Occipital lobe (tissue), 2 donors: ENCODE measurements around the gene PACS1. TPM values are rescaled to one million over a fixed set of nuclear protein-coding genes. Genes with fewer than 3 reads are reported as not detected.

Experiments used
- DNase-seq: peaks from one replicate; lab custom pipeline; 2025; lab: John Stamatoyannopoulos, UW
- total RNA-seq: library from RNA; depleted of rRNA; stranded (reverse); fragments of >200 nt; gene quantifications from one replicate; pipeline ENCODE4 v1.2.3, GENCODE V29; 2014

Gene PACS1
- total RNA-seq, 1 donor from 2014 or later: 34.5 TPM

DNA sequence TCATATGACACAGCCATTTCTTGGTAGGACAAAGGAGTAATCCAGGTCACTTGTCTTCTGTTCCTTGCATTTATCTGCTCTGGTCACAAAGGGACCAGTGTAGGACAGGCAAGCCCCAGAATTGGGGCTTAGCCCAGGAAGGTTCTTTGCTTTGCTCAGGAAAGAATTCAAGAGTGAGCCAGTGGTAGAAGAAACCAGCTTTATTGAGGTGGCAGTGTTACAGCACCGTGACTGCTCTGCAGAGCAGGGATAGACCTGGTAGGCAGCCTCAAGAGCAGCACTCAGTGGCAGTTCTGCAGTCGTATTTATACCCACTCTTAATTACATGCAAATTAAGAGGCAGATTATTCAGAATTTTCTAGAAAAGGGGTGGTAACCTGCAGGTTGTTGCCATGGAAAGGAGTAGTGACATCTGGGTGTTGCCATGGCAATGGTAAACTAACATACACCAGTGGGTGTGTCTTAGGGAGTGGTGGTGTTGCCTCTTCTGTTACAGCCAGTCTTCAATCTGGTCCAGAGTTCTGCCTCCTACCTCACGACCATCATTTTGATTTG lies 113.5 kb downstream of the PACS1 start:
- no peak for DNase-seq

DNA sequence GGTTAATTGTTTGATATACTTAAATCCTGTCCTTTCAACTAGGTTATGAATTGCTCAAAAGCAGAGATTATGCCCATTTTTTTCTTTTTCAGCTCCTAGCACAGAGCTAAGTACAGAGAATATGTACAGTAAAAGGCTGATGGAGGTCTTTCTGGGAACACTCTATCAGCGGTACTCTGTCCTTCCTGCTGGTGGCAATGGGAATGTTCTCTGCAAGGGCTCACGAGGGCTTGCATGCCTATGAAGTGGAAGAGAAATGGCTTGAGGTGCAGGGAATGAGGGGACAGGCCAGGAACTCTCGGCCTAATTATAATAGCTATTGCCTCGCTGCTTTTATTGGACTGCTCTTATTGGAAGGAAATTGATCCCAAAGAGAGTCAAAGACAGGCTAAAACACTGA lies 114.7 kb downstream of the PACS1 start:
- no peak for DNase-seq

GRCh38 chr11:66186470-66186869 lies 116.4 kb downstream of the PACS1 start:
- DNase-seq: no peak

DNA sequence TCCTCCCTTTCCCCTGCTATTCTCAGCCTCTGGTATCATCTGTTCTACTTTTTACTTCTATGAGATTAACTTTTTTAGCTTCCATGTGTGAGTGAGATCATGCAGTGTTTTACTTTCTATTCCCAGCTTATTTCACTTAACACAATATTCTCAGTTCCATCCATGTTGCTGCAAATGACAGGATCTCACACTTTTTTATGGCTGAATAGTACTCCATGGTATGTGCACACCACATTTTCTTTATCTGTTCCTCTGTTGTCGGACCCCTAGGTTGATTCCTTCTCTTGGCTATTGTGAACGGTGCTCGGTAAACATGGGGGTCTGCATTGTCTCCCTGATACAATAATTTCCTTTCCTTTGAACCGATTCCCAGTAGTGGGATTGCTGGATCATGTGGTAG lies 117.4 kb downstream of the PACS1 start:
- no peak for DNase-seq

DNA sequence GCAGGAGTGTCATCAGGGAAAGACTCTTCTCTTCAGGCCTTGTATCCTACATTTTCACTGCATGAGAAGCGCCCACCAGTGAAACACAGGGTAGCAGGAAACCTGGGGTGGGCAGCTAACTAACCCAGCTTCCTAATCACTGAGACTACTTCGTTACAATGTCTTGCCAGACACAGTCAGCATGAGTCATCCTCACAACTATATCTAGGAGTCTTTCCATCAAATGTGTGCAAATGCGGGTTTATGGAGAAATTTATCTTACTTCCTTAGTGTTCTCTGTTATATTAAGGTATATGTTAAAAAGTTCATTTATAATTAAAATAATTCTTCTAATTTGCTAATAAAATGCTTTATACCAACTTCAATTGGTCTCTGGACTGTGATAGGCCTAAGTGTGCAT lies 118.5 kb downstream of the PACS1 start:
- no peak for DNase-seq

DNA sequence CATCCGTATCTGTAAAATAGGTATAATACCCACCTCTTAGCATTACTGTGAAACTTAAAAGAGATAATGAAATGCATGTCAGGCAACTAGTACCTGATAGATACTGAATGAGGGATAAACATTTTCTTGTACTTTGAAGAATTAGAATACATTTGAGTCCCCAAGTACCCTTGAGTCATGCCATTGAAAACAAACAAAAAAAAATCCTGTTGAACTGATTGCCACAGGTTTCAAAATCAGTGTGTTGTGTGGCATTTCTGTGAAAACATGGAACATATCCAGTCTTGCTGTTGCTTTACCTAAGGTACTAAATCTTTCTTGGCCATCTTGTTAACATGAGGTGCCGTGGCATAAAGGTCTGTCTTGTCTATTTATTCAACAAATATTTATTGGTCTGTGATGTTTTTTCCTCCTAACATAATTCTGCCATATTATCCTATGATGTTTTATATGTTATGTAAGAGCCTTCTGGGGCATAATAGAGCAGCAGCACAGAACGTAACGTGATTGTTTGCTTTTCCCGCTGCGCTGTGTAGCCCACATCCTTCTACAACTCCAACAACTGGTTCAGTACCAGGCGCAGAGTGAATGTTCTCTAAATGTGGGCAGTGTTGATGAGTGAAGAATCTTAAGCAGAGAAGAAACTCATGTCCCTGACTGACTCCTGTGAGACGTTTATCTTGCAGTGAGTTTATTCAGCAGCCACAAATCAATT lies 119.1 kb downstream of the PACS1 start:
- peak; percentile 25 for DNase-seq

GRCh38 chr11:66190786-66191185 lies 120.7 kb downstream of the PACS1 start:
- DNase-seq: no peak

- DNase-seq: no peak
Observed at GRCh38 chr11:66192181-66192863, 122.2 kb downstream of the PACS1 start.

- DNase-seq: no peak
Observed at GRCh38 chr11:66194391-66194790, 124.3 kb downstream of the PACS1 start.

DNA sequence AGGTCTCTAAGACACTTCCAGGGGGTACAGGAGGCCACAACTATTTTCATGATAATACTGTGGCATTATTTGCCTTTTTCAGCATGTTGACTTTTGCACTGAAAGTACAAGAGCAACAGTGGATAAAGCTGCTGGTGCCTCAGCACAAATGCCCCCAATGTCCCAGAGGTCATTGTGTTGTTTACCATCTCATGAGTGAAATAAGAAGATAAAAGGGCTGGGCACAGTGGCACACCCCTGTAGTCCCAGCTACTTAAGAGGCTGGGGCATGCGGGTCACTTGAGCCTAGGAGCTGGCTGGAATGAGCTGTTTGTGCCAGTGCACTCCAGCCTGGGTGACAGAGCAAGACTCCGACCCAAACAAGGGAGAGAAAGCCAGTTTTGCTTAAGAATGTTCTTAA lies 125.8 kb downstream of the PACS1 start:
- DNase-seq: no peak

DNA sequence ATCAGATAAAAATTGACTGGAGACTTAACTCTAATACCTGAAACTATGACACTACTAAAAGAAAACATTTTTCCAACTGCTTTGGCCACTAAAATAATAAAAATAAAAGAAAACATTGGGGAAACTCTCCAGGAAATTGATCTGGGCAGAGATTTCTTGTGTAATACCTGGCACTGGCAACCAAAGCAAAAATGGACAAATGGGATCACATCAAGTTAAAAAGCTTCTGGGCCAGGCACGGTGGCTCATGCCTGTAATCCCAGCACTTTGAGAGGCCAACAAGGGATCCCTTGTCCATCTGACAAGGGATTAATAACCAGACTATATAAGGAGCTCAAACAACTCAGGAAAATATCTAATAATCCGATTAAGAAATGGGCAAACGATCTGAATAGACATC lies 133.8 kb downstream of the PACS1 start:
- no peak for DNase-seq

DNA sequence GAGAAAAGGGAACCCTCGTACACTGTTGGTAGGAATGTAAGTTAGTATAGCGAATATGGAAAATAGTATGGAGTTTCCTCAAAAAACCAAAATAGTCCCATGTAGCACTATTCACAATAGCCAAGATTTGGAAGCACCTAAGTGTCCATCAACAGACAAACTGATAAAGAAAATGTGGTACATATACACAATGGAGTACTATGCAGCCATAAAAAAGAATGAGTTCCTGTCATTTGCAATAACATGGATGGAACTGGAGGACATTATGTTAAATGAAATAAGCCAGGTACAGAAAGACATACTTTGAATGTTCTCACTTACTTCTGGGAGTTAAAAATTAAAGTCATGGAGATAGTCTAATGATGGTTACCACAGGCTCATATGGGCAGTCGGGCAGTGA lies 134.3 kb downstream of the PACS1 start:
- DNase-seq: no peak

GRCh38 chr11:66207816-66208215 lies 137.7 kb downstream of the PACS1 start:
- DNase-seq: no peak

DNA sequence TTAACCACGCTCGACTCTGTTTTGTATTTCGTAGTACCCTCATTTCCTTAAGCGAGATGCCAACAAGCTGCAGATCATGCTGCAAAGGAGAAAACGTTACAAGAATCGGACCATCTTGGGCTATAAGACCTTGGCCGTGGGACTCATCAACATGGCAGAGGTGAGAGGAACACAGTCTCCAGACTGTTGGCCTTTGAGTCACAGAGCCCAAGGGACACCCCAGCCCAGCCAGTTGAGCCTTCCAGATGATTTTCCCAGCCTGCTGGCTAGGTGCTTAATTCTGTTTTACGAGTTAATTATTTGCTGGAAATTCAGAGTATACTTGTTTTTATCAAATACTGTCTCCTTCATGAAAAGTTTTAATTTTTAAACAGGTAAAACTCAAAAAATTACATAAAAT lies 141.0 kb downstream of the PACS1 start:
- DNase-seq: no peak

- DNase-seq: no peak
Observed at GRCh38 chr11:66216911-66217310, 146.8 kb downstream of the PACS1 start.

GRCh38 chr11:66218036-66218435 lies 148.0 kb downstream of the PACS1 start:
- DNase-seq: no peak

- DNase-seq: no peak
Observed at GRCh38 chr11:66218846-66219620, 149.0 kb downstream of the PACS1 start.

DNA sequence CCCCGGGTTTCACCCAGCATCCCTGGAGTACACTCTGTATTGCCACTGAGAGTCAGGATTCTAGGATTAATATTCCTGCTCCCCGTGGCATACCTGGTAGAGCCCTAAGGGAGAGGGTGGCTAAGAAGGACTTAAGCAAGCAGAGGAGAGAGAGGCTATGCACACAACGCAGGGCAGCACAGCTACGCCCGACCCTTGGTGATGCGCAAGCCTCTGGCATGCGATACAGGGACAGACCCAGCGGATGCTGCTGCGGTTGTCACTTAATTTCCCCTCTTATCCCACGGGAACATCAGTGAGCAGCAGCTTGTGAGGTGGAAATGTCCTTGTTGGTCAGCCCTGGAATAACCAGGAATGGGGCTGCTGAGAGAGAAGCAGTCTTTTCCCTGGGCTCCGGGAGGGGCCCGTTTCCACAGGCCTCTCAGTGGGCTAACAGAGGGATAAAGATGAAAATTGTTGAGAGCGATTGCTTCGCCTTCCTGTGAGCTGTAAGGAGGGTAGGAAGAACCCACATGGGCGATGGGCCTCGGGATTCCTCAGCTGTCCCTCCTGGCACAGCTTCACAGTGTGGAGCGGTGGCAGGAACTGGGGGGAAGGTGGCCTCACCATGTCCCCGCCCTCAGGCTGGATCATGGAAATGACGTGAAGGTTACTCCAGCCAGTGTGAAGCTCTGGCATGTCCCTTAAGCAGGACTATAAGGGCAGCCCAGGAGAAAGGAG lies 149.9 kb downstream of the PACS1 start:
- DNase-seq: no peak

DNA sequence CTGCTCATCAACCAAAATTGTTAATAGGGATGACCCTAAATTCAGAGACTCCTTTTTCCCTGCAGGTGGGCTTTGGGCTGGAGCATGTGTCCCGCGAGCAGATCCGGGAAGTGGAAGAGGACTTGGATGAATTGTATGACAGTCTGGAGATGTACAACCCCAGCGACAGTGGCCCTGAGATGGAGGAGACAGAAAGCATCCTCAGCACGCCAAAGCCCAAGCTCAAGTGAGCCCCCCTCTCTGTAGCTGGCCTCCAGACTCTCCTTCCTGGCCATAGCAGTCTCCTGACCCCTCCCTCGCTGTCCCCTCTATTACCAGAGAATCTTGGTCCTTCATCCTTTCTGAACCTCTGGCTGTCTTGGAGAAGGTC lies 150.5 kb downstream of the PACS1 start:
- no peak for DNase-seq

GRCh38 chr11:66221012-66221411 lies 150.9 kb downstream of the PACS1 start:
- no peak for DNase-seq

DNA sequence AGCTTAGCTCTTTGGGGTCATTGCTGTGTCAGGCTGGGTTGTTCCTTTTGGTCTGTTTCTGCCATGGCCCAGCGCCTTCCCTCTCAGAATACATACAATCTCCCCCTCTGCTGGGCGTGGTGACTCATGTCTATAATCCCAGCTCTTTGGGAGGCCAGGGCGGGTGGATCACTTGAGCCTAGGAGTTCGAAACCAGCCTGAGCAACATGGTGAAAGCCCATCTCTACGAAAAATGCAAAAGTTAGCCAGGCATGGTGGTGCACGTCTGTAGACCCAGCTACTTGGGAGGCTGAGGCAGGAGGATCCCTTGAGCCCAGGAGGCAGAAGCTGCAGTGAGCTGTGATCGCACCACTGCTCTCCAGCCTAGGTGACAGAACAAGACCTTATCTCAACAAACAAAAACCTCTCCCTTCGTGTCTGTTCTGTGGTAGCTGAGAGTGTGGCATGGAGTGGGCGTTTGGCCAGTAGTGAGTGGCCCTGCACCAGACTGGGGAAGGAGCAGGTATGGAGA lies 151.7 kb downstream of the PACS1 start:
- no peak for DNase-seq
